OCI-LY1 (cell line): ENCODE data around the gene CAMTA1.

Source experiments
- EZH2 ChIP-seq: fragments of 200-600 bp; sonication (generic), shearing (Covaris generic); IDR thresholded peaks from 2 replicates; pipeline ENCODE4 v1.8.0; 2017; ENCODE audit warnings: borderline replicate concordance, mixed run types, mild to moderate bottlenecking, antibody characterized with exemption, low read length, moderate library complexity, mixed read lengths
- TF ChIP-seq, protein P1 (sequence below): fragments of 200-600 bp; sonication (generic), shearing (Covaris generic); IDR thresholded peaks from 2 replicates; pipeline ENCODE4 v1.5.1; 2017; ENCODE audit warnings: mild to moderate bottlenecking, antibody characterized with exemption, low read length, moderate library complexity, mixed read lengths

DNA sequence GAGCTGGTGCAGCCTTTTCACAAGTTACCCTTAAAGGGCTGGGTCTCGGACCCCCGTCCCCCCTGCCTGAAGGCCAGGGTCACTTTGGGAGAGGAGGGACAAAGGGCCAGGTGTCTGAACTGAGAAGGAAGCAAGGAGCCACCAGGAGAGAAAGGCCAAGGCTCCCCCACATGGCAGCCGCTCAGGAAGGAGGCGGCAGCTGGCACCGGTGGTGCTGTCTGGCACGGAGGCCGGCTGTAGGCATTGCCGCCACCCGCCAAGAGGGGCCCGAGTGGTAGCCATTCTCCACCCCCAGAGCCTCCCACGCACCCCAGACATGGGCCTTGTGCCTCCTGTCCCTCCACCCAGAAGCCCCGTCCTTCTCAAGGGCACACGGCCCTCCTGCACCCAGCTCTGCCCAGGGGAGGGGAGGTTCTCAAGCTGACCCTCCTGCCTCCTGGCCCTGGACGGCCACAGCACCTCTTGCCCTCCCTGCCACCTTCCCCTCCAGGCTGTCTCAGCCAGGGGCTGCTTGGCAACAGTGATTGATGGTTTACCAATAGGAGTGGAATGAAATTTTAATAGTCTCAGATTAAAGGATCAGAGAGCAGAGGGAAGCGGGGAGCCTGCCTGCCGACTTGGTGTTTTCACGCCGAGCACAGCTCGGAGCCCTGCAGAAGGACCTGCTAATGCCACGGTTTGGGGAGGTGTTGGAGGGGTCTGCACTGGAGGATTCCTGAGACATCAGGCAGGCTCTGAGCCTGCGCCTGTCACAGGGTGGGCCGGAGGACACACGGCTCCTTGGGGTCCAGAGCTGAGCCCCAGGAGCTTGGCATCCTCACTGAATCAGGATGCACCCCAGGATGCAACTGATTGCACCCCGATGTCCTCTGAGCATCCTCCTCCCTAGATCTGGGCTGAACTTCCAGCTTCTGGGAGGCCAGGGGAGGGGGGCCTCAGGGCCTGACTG is 773.9 kb downstream of the CAMTA1 start:
- no peak for TF ChIP-seq EZH2
- TF ChIP-seq, protein P1, sequence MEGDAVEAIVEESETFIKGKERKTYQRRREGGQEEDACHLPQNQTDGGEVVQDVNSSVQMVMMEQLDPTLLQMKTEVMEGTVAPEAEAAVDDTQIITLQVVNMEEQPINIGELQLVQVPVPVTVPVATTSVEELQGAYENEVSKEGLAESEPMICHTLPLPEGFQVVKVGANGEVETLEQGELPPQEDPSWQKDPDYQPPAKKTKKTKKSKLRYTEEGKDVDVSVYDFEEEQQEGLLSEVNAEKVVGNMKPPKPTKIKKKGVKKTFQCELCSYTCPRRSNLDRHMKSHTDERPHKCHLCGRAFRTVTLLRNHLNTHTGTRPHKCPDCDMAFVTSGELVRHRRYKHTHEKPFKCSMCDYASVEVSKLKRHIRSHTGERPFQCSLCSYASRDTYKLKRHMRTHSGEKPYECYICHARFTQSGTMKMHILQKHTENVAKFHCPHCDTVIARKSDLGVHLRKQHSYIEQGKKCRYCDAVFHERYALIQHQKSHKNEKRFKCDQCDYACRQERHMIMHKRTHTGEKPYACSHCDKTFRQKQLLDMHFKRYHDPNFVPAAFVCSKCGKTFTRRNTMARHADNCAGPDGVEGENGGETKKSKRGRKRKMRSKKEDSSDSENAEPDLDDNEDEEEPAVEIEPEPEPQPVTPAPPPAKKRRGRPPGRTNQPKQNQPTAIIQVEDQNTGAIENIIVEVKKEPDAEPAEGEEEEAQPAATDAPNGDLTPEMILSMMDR: no peak
